Measurements from ENCODE around the gene SBF2. TPM values are rescaled to one million over a fixed set of nuclear protein-coding genes. Genes with fewer than 3 reads are reported as not detected.

SBF2 gene
- polyA plus RNA-seq, 1 donor (not counting 4 experiments of a cell fraction or from before 2014, with no cell fraction given) = 24.5 TPM

GRCh38 chr11:10222399-10222798, 71.6 kb downstream of the SBF2 start:
- H3K79me2 ChIP-seq (ENCODE audit: control insufficient read depth, insufficient read depth, low read length) = peaks cover 17% of the 10 kb centered on the region

GRCh38 chr11:10221342-10221741, 72.7 kb downstream of the SBF2 start:
- FAIRE-seq (no peak), DNase-seq (ENCODE audit: low read depth, low spot score) (no peak)
- H3K36me3 ChIP-seq (ENCODE audit: control insufficient read depth in 2 of 2, extremely low read depth in 1 of 2, insufficient read depth in 2 of 2, low read length in 2 of 2) = no peaks in the 10 kb centered on the region
- no peaks in the 10 kb centered on the region for H4K20me1 ChIP-seq (ENCODE audit: control insufficient read depth, extremely low read depth, insufficient read depth, low read length)
- H3K27ac ChIP-seq (ENCODE audit: control insufficient read depth, insufficient read depth, low read length) = no peak overlapping the region
- dilution Hi-C loops (cut with MboI; ENCODE audit: extremely low pct_ligation_motif_present, low sequenced_read_pairs) = no loop called here
- no peak overlapping the region for H2AFZ ChIP-seq (ENCODE audit: control insufficient read depth, low read length)
- no peaks in the 10 kb centered on the region for H3K9me3 ChIP-seq (ENCODE audit: control insufficient read depth, low read depth, low read length)
- H3K4me2 ChIP-seq (ENCODE audit: control insufficient read depth, extremely low read depth, insufficient read depth, low read depth, low read length) = no peak overlapping the region
- no peaks in the 10 kb centered on the region for H3K4me1 ChIP-seq (ENCODE audit: control insufficient read depth, extremely low read depth, insufficient read depth, low read length)
- H3K4me3 ChIP-seq (ENCODE audit: control insufficient read depth in 2 of 3, extremely low read depth in 1 of 3, insufficient read depth in 2 of 3, low read depth in 1 of 3, low read length in 3 of 3) = no peak overlapping the region
- H3K27me3 ChIP-seq (ENCODE audit: control insufficient read depth, extremely low read depth, insufficient read depth, low read length) = no peaks in the 10 kb centered on the region
- H3K9ac ChIP-seq (ENCODE audit: control insufficient read depth, extremely low read depth, insufficient read depth, low read length) = no peak overlapping the region
- no peaks in the 10 kb centered on the region for H3K9me1 ChIP-seq (ENCODE audit: control insufficient read depth, extremely low read depth, insufficient read depth, low read length)
- no peak for TF ChIP-seq EZH2 (IDR thresholded peaks at IDR 0.05; ENCODE audit: low read length)
- TF ChIP-seq CTCF (optimal IDR thresholded peaks at IDR 0.05 in 1 of 3, IDR thresholded peaks at IDR 0.05 in 1 of 3, conservative IDR thresholded peaks at IDR 0.05 in 1 of 3; ENCODE audit: extremely low read depth in 1 of 3, insufficient read depth in 2 of 3, low read length in 3 of 3) = no peak
- H3K79me2 ChIP-seq (ENCODE audit: control insufficient read depth, insufficient read depth, low read length) = peaks cover 17% of the 10 kb centered on the region

More at GRCh38 chr11:10222399-10222798, 71.6 kb downstream of the SBF2 start:
- H4K20me1 ChIP-seq (ENCODE audit: control insufficient read depth, extremely low read depth, insufficient read depth, low read length) = no peaks in the 10 kb centered on the region
- H3K27ac ChIP-seq (ENCODE audit: control insufficient read depth, insufficient read depth, low read length) = no peak overlapping the region
- DNase-seq (ENCODE audit: low read depth, low spot score) = no peak
- H3K9me3 ChIP-seq (ENCODE audit: control insufficient read depth, low read depth, low read length) = no peaks in the 10 kb centered on the region
- H3K4me1 ChIP-seq (ENCODE audit: control insufficient read depth, extremely low read depth, insufficient read depth, low read length) = no peaks in the 10 kb centered on the region
- H3K4me3 ChIP-seq (ENCODE audit: control insufficient read depth in 2 of 3, extremely low read depth in 1 of 3, insufficient read depth in 2 of 3, low read depth in 1 of 3, low read length in 3 of 3) = no peak overlapping the region
- no peak for TF ChIP-seq CTCF (optimal IDR thresholded peaks at IDR 0.05 in 1 of 3, IDR thresholded peaks at IDR 0.05 in 1 of 3, conservative IDR thresholded peaks at IDR 0.05 in 1 of 3; ENCODE audit: extremely low read depth in 1 of 3, insufficient read depth in 2 of 3, low read length in 3 of 3)
- no peak for TF ChIP-seq EZH2 (IDR thresholded peaks at IDR 0.05; ENCODE audit: low read length)
- no peak overlapping the region for H2AFZ ChIP-seq (ENCODE audit: control insufficient read depth, low read length)
- H3K27me3 ChIP-seq (ENCODE audit: control insufficient read depth, extremely low read depth, insufficient read depth, low read length) = no peaks in the 10 kb centered on the region
- H3K36me3 ChIP-seq (ENCODE audit: control insufficient read depth in 2 of 2, extremely low read depth in 1 of 2, insufficient read depth in 2 of 2, low read length in 2 of 2) = no peaks in the 10 kb centered on the region
- dilution Hi-C loops (cut with MboI; ENCODE audit: extremely low pct_ligation_motif_present, low sequenced_read_pairs) = no loop called here
- no peak overlapping the region for H3K9ac ChIP-seq (ENCODE audit: control insufficient read depth, extremely low read depth, insufficient read depth, low read length)
- no peak overlapping the region for H3K4me2 ChIP-seq (ENCODE audit: control insufficient read depth, extremely low read depth, insufficient read depth, low read depth, low read length)
- no peaks in the 10 kb centered on the region for H3K9me1 ChIP-seq (ENCODE audit: control insufficient read depth, extremely low read depth, insufficient read depth, low read length)
- FAIRE-seq = no peak

Data from keratinocyte (primary cell).